GDM1 (cell line): ENCODE measurements around the gene ZNRD2.
A peak's percentile ranks its signal among the peaks of the same experiment; 100 is the strongest.
"Not testable (repeated sequence)": the region's sequence is repeated elsewhere in the genome, so short reads cannot be mapped to it uniquely, and the experiment has no call there.

Experiments used
- DNase-seq: peaks from one replicate; lab custom pipeline; 2025; lab: John Stamatoyannopoulos, UW

Gene ZNRD2

GRCh38 chr11:65555693-65556231 is 14.5 kb upstream of the ZNRD2 start:
- no peak for DNase-seq

GRCh38 chr11:65556470-65557279 is 13.6 kb upstream of the ZNRD2 start:
- no peak for DNase-seq

DNA sequence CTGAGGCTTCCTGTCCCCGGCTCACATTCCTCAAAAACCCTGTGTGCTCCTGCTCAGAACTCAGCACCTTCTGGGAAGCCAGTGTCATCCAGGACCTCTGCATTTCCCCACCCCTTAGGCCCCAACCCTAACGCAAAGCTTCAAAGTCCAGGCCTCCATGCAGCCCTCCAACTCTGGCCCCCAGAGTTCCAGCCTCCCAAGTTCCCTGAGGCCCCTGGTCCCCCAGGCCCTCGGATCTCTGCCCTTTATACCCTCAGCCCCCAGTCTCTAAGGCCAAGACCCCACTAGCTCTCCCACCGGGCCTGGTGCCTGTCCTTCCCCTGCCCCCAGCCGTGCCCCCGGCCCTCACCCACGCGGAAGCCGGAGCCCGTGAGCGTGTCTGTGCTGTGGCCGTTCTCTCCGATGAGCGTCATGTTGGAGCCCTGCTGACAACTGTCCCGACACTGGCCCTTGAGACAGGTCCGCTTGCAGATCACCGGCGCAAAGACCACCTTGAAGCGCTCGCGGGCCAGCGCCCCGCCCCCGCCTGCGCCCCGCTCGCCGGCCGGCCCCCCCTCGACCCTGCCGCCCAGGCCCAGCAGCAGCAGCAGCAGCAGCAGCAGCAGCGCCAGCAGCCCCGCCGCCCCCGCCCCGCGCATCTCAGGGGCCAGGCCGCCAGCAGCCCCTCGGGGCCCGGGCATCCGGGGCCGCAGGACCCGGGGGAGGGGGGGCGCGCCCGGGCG is 12.8 kb upstream of the ZNRD2 start:
- DNase-seq = no peak

DNA sequence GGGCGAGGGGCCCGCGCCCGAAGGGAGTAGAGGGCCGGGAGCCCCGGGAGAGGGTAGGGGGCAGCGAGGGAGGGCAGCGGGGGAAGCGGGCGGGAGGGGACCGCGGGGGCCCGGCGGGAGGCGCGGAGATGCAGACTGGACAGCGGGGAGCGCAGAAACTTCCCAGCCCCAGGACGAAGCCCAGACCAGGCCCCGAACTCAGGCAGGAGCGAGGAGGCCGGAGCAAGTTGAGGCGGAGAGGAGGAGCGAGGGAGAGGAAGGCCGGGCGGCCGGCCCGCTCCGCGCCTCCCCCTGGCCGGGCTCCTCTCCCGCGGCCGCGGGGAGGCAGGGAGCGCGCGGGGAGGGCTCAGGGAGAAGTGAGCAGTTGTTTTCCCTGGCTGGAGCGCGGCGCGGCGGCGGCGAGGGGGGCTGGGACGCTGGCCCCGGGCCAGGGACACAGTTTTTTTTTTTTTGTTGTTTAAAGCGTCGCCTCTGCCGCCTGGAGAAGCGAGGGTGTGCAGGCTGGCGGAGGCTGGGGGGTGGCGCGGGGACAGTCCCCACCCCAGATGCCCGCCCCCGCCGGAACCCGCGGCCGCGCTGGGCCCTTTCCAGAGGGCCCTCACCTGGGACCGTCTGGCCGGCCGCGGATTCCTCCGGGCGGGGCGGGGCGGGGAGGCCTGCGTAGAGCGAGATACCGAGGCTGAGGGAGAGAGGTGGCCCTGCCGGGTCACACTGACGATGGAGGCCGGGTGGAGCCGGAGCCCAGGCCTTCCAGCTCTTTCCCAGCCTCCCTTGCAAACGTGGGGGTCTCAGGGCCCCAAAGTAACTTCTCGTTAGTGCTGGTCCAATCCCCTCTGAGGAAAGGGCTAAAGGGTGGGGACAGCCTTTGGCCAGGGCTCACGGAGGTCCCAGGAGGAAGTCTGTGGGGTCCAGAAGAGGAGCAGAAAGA is 12.0 kb upstream of the ZNRD2 start, which contains the start of gene LTBP3:
LTBP3 (minus strand) TSS at position 358 of the 928 bp plus-strand sequence. CDS start 400 bp downstream, outside the sequence.
- DNase-seq = peak; percentile 20

- DNase-seq = no peak
Observed at GRCh38 chr11:65558930-65559509, 11.3 kb upstream of the ZNRD2 start.

GRCh38 chr11:65559535-65559934 is 10.7 kb upstream of the ZNRD2 start:
- DNase-seq = no peak

DNA sequence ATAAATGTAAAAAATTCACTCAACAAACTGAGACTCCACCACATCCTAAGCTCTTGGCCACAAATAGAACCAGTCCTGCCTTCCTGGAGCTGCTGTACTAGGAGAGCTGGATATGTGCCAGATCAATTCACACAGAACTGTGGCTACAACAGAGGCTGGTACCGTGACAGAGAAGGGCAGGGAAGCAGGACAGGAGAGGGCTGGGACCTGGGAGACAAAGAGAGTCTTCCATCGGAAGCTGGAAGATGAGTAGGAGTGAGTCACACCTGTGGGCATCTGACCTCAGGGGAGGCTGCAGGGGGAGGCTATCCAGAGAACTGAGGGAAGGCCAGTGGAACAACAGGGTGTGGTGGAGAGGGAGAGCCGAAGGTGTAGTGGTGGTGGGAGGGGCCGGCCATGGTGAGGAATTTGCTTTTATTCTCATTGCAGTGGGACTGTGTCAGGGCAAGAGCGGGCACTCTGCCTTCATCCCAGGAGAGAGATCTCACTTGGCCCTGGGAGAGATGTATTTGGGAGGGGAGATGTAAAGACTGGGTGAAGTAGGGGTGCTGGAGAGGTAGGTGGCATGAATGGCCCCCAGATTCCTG is 10.2 kb upstream of the ZNRD2 start:
- DNase-seq = no peak

GRCh38 chr11:65560555-65561418 is 9.5 kb upstream of the ZNRD2 start:
- no peak for DNase-seq

- no peak for DNase-seq
Observed at GRCh38 chr11:65562020-65562419, 8.3 kb upstream of the ZNRD2 start.

DNA sequence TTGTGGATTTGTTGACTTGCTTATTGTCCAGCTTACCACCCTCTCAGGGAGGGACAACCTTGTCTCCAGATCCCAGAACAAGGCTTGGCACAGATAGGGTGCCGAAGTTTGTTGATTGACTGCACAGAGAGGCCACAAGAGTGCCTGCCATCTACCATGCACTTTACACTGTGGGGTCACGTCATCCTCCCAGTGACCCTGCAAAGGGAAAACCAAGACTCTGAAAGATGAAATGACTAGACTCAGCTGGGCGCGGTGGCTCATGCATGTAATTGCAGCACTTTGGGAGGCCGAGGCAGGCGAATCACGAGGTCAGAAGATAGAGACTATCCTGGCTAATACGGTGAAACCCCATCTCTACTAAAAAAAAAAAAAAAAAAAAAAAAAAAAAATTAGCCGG is 7.5 kb upstream of the ZNRD2 start:
- DNase-seq = no peak

GRCh38 chr11:65563601-65564000 is 6.7 kb upstream of the ZNRD2 start:
- no peak for DNase-seq

GRCh38 chr11:65564879-65565559 is 5.3 kb upstream of the ZNRD2 start:
- DNase-seq = not testable (repeated sequence)

DNA sequence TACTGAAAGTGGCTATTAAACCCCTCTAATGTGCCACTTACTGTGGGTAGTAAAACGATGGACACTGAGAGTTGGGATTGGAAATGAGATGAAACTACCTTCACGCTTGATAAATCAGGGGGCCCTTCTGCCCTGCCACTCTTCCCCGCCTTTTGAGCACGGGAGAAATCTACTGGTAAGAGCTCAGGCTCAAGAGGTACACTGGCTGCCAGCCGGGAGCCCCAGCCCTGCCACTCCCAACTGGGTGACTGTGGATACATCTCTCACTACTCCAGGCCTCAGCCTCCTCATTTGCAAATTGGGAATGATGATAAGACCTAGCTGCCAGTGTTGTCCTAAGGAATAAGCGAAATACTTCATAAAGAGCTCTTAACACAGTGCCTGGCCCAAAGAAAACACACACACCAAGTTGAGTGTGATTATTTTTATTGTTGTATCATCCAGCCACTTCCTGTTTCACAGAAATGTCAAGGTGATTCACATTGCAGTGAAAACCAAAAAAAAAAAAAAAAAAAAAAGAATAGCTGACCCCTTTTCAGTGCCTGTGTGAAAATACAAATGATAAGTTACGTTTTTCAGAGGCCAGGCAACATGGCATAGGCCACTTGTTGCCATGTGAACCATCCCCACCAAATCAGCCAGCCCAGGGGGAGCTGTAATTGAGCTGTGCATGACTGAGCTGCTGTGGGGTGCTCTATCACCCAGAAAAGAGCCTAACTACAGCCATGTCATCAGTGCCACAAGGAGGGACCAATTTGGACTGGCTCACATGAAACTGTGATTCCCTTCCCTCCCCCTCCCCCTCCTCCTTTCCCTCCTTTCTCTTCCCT is 4.4 kb upstream of the ZNRD2 start:
- no peak for DNase-seq

- DNase-seq = no peak
Observed at GRCh38 chr11:65569164-65569972, 909 bp upstream of the ZNRD2 start.

GRCh38 chr11:65571420-65571819 is 1.1 kb downstream of the ZNRD2 start:
- no peak for DNase-seq

GRCh38 chr11:65571940-65572339 is 1.7 kb downstream of the ZNRD2 start:
- DNase-seq = no peak

- DNase-seq = peak; percentile 82
Observed at GRCh38 chr11:65572356-65573051, 2.2 kb downstream of the ZNRD2 start, which contains the start of gene FAM89B. TSS of gene FAM89B (plus strand) at chr11:65572538. CDS start at chr11:65572670, 132 bp downstream.
